Parathyroid adenoma (tissue), 2 donors: ENCODE data around the gene USP43.

Experiments used
- H2AFZ ChIP-seq: fragments of 300-600 bp; sonication (generic); one replicate; pipeline ENCODE4 v1.7.0; 2017; ENCODE audit warnings: antibody characterized with exemption, mild to moderate bottlenecking
- H3K27ac ChIP-seq: fragments of 300-600 bp; sonication (generic); one replicate; pipeline ENCODE4 v1.7.0; 2017
- H3K27me3 ChIP-seq: fragments of 300-600 bp; sonication (generic); one replicate; pipeline ENCODE4 v1.7.0; 2017; ENCODE audit warnings: low read length; ENCODE audit not compliant: control insufficient read depth, insufficient read depth
- H3K36me3 ChIP-seq: fragments of 300-600 bp; sonication (generic); one replicate; pipeline ENCODE4 v1.7.0; 2017; ENCODE audit warnings: low read length; ENCODE audit not compliant: control insufficient read depth, insufficient read depth
- H3K4me1 ChIP-seq: fragments of 300-600 bp; sonication (generic); one replicate; pipeline ENCODE4 v1.7.0; 2017; ENCODE audit warnings: control low read depth
- H3K4me2 ChIP-seq: fragments of 300-600 bp; sonication (generic); one replicate; pipeline ENCODE4 v1.7.0; 2017; ENCODE audit warnings: low read length
- H3K4me3 ChIP-seq: fragments of 300-600 bp; sonication (generic); one replicate; pipeline ENCODE4 v1.7.0; 2017; ENCODE audit warnings: low read depth, low read length
- H3K79me2 ChIP-seq: fragments of 300-600 bp; sonication (generic); one replicate; pipeline ENCODE4 v1.7.0; 2017; ENCODE audit warnings: control low read depth
- H3K9ac ChIP-seq: fragments of 300-600 bp; sonication (generic); one replicate; pipeline ENCODE4 v1.7.0; 2017; ENCODE audit warnings: mild to moderate bottlenecking
- H3K9me3 ChIP-seq: fragments of 300-600 bp; sonication (generic); one replicate; pipeline ENCODE4 v1.7.0; 2017; ENCODE audit warnings: low read length; ENCODE audit not compliant: control insufficient read depth
- TF ChIP-seq, protein P1 (sequence below): fragments of 300-600 bp; sonication (generic); IDR thresholded peaks from one replicate; pipeline ENCODE4 v1.7.0; 2017; ENCODE audit warnings: antibody characterized with exemption, mild to moderate bottlenecking
- donor health status: primary hyperparathyroidism.

Gene USP43

DNA sequence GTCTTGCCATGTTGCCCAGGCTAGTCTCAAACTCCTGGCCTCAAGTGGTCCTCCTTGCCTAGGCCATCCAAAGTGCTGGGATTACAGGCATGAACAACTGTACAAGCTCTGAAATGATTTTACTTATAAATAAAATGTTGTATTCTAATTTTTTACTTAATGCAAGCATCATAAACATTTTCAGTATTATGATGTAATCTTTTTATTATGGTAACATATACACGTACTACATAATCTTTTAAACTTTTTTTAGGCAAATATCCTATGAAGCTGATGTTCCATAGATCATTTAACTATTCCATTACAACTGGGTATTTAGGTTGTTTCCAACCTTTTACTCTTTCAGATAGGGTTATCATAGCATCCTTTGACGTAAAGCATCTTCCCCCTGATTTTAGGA lies 33.8 kb upstream of the USP43 start:
- no peak overlapping the region for H3K27ac ChIP-seq

DNA sequence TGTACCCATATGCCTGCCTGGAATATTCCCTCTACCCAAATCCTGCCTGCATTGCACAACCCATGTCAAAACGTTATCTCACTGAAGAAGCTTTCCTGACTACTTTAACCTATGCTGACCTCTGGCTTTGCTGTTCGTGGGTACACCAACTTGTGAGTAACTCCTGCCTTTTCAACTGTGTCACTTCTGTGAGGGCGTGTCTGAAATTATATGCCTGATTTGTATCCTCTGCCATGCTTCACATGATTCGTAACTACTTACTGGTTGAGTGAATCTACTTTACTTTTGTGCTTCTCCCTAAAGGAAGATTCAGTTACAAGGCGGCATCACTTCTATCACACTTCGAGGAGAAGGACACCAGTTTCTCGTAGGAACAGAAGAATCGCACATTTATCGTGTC lies 33.3 kb upstream of the USP43 start:
- no peak overlapping the region for H3K4me3 ChIP-seq
- H3K79me2 ChIP-seq: no peaks in the 10 kb centered on the region
- TF ChIP-seq, protein P1, sequence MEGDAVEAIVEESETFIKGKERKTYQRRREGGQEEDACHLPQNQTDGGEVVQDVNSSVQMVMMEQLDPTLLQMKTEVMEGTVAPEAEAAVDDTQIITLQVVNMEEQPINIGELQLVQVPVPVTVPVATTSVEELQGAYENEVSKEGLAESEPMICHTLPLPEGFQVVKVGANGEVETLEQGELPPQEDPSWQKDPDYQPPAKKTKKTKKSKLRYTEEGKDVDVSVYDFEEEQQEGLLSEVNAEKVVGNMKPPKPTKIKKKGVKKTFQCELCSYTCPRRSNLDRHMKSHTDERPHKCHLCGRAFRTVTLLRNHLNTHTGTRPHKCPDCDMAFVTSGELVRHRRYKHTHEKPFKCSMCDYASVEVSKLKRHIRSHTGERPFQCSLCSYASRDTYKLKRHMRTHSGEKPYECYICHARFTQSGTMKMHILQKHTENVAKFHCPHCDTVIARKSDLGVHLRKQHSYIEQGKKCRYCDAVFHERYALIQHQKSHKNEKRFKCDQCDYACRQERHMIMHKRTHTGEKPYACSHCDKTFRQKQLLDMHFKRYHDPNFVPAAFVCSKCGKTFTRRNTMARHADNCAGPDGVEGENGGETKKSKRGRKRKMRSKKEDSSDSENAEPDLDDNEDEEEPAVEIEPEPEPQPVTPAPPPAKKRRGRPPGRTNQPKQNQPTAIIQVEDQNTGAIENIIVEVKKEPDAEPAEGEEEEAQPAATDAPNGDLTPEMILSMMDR: no peak
- no peak overlapping the region for H2AFZ ChIP-seq
- H3K9ac ChIP-seq: no peak overlapping the region
- H3K27ac ChIP-seq: no peak overlapping the region
- no peaks in the 10 kb centered on the region for H3K4me1 ChIP-seq
- H3K4me2 ChIP-seq: no peak overlapping the region
- H3K9me3 ChIP-seq: no peaks in the 10 kb centered on the region
- no peaks in the 10 kb centered on the region for H3K36me3 ChIP-seq
- H3K27me3 ChIP-seq: no peaks in the 10 kb centered on the region

More for the DNA sequence above, 33.8 kb upstream of the USP43 start:
- no peaks in the 10 kb centered on the region for H3K27me3 ChIP-seq
- no peaks in the 10 kb centered on the region for H3K79me2 ChIP-seq
- H3K9ac ChIP-seq: no peak overlapping the region
- H3K4me3 ChIP-seq: no peak overlapping the region
- no peaks in the 10 kb centered on the region for H3K9me3 ChIP-seq
- no peaks in the 10 kb centered on the region for H3K36me3 ChIP-seq
- no peak overlapping the region for H2AFZ ChIP-seq
- no peak overlapping the region for H3K4me2 ChIP-seq
- H3K4me1 ChIP-seq: no peaks in the 10 kb centered on the region
- TF ChIP-seq, protein P1: no peak

DNA sequence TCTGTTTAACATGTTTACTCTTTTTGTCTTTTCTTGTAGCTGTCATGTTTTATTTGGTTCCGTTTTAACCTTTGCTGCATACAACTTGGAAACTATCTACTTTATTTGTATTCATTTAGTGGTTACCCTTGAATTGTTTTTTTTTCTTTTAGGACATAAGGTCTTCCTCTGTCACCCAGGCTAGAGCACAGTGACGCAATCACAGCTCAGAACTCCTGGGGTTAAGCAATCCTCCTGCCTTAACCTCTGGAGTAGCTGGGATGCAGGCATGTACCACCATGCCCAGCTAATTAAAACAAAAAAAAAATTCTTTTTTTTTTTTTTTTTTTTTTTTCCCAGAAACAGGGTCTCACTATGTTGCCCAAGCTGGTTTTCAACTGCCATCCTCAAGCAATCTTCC lies 29.8 kb upstream of the USP43 start:
- Histone ChIP-seq H3K9ac (no peak overlapping the region), H2AFZ (no peak overlapping the region), H3K79me2 (no peaks in the 10 kb centered on the region), H3K27ac (no peak overlapping the region), H3K4me3 (no peak overlapping the region), H3K27me3 (no peaks in the 10 kb centered on the region), H3K9me3 (no peaks in the 10 kb centered on the region), H3K36me3 (no peaks in the 10 kb centered on the region), H3K4me1 (no peaks in the 10 kb centered on the region), H3K4me2 (no peak overlapping the region)
- TF ChIP-seq, protein P1: no peak

DNA sequence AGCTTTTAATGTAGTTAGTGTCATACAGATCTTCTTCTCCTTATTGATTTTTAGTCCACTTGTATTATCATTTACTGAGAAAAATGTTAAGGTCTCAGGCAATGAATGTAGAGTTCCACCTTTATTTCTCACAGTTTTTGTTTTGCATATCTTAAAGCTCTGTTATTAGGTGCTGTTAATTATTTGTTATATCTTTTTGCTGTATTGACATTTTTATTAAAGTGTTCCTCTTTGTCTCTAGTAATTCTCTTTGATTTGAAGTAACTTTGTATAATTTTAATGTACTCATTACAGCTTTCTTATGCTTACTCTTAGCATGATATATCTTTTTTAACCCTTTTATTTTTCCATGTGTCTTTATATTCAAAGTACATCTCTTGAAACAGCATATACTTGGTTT lies 22.4 kb upstream of the USP43 start:
- Histone ChIP-seq H3K27me3 (no peaks in the 10 kb centered on the region), H3K4me1 (no peaks in the 10 kb centered on the region), H3K9me3 (no peaks in the 10 kb centered on the region), H3K4me3 (no peak overlapping the region), H3K36me3 (no peaks in the 10 kb centered on the region), H3K9ac (no peak overlapping the region), H3K27ac (no peak overlapping the region), H2AFZ (no peak overlapping the region), H3K4me2 (no peak overlapping the region), H3K79me2 (no peaks in the 10 kb centered on the region)
- TF ChIP-seq, protein P1: no peak

DNA sequence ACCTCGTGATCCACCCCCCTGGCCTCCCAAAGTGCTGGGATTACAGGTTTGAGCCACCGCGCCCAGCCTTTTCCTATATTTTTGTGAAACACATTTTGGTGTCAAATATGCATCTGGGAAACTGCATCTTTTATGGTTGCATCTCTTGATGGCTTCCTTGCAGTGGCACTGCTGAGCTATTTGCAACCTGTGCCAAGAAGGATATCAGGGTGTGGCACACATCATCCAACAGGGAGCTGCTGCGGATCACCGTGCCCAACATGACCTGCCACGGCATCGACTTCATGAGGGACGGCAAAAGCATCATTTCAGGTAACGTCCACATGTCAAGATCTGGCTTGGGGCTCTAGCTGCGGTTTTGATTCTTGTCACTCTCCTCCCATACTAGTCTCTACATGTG lies 16.8 kb upstream of the USP43 start:
- no peak overlapping the region for H3K4me3 ChIP-seq
- H2AFZ ChIP-seq: no peak overlapping the region
- no peak overlapping the region for H3K4me2 ChIP-seq
- no peaks in the 10 kb centered on the region for H3K9me3 ChIP-seq
- TF ChIP-seq, protein P1: no peak
- H3K27me3 ChIP-seq: no peaks in the 10 kb centered on the region
- H3K79me2 ChIP-seq: no peaks in the 10 kb centered on the region
- H3K9ac ChIP-seq: no peak overlapping the region
- no peak overlapping the region for H3K27ac ChIP-seq
- no peaks in the 10 kb centered on the region for H3K36me3 ChIP-seq
- H3K4me1 ChIP-seq: no peaks in the 10 kb centered on the region
